DMS114 treated with DMSO at 0.1 percent for 48 hours (cell line): Measurements from ENCODE around the gene ZCCHC3.
"Not testable (repeated sequence)": the region's sequence is repeated elsewhere in the genome, so short reads cannot be mapped to it uniquely, and the experiment has no call there.

ENCODE experiments used
- DNase-seq: peaks from one replicate; lab custom pipeline; 2025; ENCODE audit not compliant: unreplicated experiment; lab: John Stamatoyannopoulos, UW

The ZCCHC3 gene

GRCh38 chr20:297098-297924, at the start of gene ZCCHC3:
ZCCHC3 (plus strand) TSS chr20:297570; CDS start chr20:297587, 17 bp downstream.
- peak; percentile 79 for DNase-seq

GRCh38 chr20:251354-251753, 46.0 kb upstream of the ZCCHC3 start:
- DNase-seq: no peak

GRCh38 chr20:252801-253200, 44.6 kb upstream of the ZCCHC3 start:
- DNase-seq: no peak

GRCh38 chr20:253447-253846, 43.9 kb upstream of the ZCCHC3 start:
- DNase-seq: not testable (repeated sequence)

- DNase-seq: no peak
Measured at GRCh38 chr20:257419-257818, 40.0 kb upstream of the ZCCHC3 start, which contains the start of gene DEFB132. DEFB132 (plus strand) TSS chr20:257724; CDS start chr20:257779, 55 bp downstream.

- no peak for DNase-seq
Measured at GRCh38 chr20:258269-258858, 39.0 kb upstream of the ZCCHC3 start.

GRCh38 chr20:258963-259362, 38.4 kb upstream of the ZCCHC3 start:
- no peak for DNase-seq

GRCh38 chr20:259981-260380, 37.4 kb upstream of the ZCCHC3 start:
- DNase-seq: no peak

- DNase-seq: no peak
Measured at GRCh38 chr20:263701-264100, 33.7 kb upstream of the ZCCHC3 start.

- peak; percentile 59 for DNase-seq
Measured at GRCh38 chr20:266596-267562, 30.5 kb upstream of the ZCCHC3 start.

- no peak for DNase-seq
Measured at GRCh38 chr20:270517-270916, 26.9 kb upstream of the ZCCHC3 start.

GRCh38 chr20:271069-271468, 26.3 kb upstream of the ZCCHC3 start:
- no peak for DNase-seq

- no peak for DNase-seq
Measured at GRCh38 chr20:271528-271927, 25.8 kb upstream of the ZCCHC3 start.

GRCh38 chr20:272718-273117, 24.7 kb upstream of the ZCCHC3 start:
- DNase-seq: no peak

GRCh38 chr20:273884-274283, 23.5 kb upstream of the ZCCHC3 start:
- DNase-seq: no peak

- no peak for DNase-seq
Measured at GRCh38 chr20:275791-276190, 21.6 kb upstream of the ZCCHC3 start.

GRCh38 chr20:276620-277495, 20.5 kb upstream of the ZCCHC3 start:
- no peak for DNase-seq

- DNase-seq: no peak
Measured at GRCh38 chr20:277496-277781, 19.9 kb upstream of the ZCCHC3 start.

- no peak for DNase-seq
Measured at GRCh38 chr20:278181-278580, 19.2 kb upstream of the ZCCHC3 start.
